Panc1 (cell line): ENCODE results near the gene DHRS4L2.
"Not testable (repeated sequence)": the region's sequence is repeated elsewhere in the genome, so short reads cannot be mapped to it uniquely, and the experiment has no call there.

ENCODE experiments used
- POLR2AphosphoS5 ChIP-seq: IDR thresholded peaks from 2 replicates; pipeline ENCODE4 v1.6.1; 2012; ENCODE audit warnings: mild to moderate bottlenecking, low read depth, low read length, moderate library complexity
- SIN3A ChIP-seq: IDR thresholded peaks from 2 replicates; pipeline ENCODE4 v1.6.1; 2012; ENCODE audit warnings: low read depth, mild to moderate bottlenecking, low read length, moderate library complexity, borderline replicate concordance; ENCODE audit not compliant: insufficient read depth
- TCF7L2 ChIP-seq: IDR thresholded peaks from 2 replicates; pipeline ENCODE4 v1.6.1; 2011; ENCODE audit warnings: mild to moderate bottlenecking, low read depth, low read length, inconsistent platforms
- TF ChIP-seq, protein P1 (sequence below): fragments of 450-650 bp; IDR thresholded peaks from 2 replicates; pipeline ENCODE4 v1.5.1; 2017; ENCODE audit warnings: mild to moderate bottlenecking
- TF ChIP-seq, protein P2 (sequence below), 2 experiments: IDR thresholded peaks; 2 replicates each; pipeline ENCODE4 v1.6.1; 2011 to 2012; ENCODE audit warnings: low read depth in 2 of 2, control low read depth in 1 of 2, low read length in 1 of 2, mild to moderate bottlenecking in 1 of 2, moderate library complexity in 1 of 2; ENCODE audit not compliant: insufficient read depth in 1 of 2

DNA sequence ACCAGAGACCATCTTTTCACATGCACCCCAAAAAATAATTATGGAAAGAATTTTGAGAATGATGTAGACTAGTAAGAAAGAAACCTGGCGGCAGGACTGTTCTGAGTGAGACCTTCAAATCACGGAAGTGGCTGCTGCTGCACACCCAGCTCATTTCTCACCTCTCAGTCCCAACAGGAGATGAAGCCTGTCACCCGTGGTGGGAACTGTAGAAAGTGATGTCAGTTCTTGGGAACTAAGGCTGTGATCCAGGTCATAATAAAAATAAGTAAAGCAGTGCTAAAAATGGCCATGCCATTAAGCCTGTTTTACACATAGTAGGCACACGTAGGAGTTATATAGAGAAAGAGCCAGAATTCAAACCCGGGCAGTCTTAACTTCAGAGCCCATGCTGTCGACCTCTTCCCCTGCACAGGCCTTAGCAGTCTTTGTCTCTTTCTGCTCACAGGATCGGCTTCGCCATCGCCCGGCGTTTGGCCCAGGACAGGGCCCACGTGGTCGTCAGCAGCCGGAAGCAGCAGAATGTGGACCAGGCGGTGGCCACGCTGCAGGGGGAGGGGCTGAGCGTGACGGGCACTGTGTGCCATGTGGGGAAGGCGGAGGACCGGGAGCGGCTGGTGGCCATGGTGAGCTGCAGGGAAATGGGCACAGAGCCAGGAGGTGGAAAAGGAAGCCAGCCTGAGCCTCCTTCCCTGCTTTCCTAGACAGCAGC, 1.2 kb downstream of the DHRS4L2 start:
- TF ChIP-seq, protein P1, sequence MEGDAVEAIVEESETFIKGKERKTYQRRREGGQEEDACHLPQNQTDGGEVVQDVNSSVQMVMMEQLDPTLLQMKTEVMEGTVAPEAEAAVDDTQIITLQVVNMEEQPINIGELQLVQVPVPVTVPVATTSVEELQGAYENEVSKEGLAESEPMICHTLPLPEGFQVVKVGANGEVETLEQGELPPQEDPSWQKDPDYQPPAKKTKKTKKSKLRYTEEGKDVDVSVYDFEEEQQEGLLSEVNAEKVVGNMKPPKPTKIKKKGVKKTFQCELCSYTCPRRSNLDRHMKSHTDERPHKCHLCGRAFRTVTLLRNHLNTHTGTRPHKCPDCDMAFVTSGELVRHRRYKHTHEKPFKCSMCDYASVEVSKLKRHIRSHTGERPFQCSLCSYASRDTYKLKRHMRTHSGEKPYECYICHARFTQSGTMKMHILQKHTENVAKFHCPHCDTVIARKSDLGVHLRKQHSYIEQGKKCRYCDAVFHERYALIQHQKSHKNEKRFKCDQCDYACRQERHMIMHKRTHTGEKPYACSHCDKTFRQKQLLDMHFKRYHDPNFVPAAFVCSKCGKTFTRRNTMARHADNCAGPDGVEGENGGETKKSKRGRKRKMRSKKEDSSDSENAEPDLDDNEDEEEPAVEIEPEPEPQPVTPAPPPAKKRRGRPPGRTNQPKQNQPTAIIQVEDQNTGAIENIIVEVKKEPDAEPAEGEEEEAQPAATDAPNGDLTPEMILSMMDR, result not testable (repeated sequence)
- not testable (repeated sequence) for TF ChIP-seq TCF7L2, POLR2AphosphoS5, SIN3A
- TF ChIP-seq, protein P2, sequence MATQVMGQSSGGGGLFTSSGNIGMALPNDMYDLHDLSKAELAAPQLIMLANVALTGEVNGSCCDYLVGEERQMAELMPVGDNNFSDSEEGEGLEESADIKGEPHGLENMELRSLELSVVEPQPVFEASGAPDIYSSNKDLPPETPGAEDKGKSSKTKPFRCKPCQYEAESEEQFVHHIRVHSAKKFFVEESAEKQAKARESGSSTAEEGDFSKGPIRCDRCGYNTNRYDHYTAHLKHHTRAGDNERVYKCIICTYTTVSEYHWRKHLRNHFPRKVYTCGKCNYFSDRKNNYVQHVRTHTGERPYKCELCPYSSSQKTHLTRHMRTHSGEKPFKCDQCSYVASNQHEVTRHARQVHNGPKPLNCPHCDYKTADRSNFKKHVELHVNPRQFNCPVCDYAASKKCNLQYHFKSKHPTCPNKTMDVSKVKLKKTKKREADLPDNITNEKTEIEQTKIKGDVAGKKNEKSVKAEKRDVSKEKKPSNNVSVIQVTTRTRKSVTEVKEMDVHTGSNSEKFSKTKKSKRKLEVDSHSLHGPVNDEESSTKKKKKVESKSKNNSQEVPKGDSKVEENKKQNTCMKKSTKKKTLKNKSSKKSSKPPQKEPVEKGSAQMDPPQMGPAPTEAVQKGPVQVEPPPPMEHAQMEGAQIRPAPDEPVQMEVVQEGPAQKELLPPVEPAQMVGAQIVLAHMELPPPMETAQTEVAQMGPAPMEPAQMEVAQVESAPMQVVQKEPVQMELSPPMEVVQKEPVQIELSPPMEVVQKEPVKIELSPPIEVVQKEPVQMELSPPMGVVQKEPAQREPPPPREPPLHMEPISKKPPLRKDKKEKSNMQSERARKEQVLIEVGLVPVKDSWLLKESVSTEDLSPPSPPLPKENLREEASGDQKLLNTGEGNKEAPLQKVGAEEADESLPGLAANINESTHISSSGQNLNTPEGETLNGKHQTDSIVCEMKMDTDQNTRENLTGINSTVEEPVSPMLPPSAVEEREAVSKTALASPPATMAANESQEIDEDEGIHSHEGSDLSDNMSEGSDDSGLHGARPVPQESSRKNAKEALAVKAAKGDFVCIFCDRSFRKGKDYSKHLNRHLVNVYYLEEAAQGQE (IDR thresholded peaks at IDR 0.05; ENCODE audit: insufficient read depth in 1 of 2, low read depth in 2 of 2, low read length in 1 of 2), result not testable (repeated sequence)
